MCF 10A (cell line): ENCODE measurements around the gene MAPRE2. TPM values are rescaled to one million over a fixed set of nuclear protein-coding genes. Genes with fewer than 3 reads are reported as not detected.
A peak's percentile ranks its signal among the peaks of the same experiment; 100 is the strongest.

Source experiments
- BruUV-seq: library from RNA; stranded (reverse); fragments of 400-500 nt; replicated peaks from 2 replicates; lab custom pipeline; 2021; lab: Mats Ljungman, UMichigan
- CTCF ChIA-PET: fragments of 300-600 bp; sonication (Branson Sonifier 250); formaldehyde crosslinking; extraction: SDS; loops from one replicate; lab custom pipeline; 2021; ENCODE audit warnings: antibody characterized with exemption, inconsistent platforms; lab: Yijun Ruan, JAX
- POLR2A ChIA-PET: fragments of 300-600, 350-650 bp; sonication (Branson Sonifier 250); formaldehyde crosslinking; extraction: SDS; loops from one replicate; lab custom pipeline; 2020; ENCODE audit warnings: antibody characterized with exemption, inconsistent platforms; lab: Yijun Ruan, JAX
- DNase-seq: peaks from one replicate; pipeline ENCODE4 v3.0.0-alpha.2; 2018; ENCODE audit not compliant: unreplicated experiment
- H3K27ac Mint-ChIP-seq: one replicate; pipeline ENCODE4 v1.8.0; 2022; ENCODE audit warnings: mild to moderate bottlenecking, low read depth, mixed read lengths; ENCODE audit not compliant: unreplicated experiment
- H3K27me3 Mint-ChIP-seq: one replicate; pipeline ENCODE4 v1.8.0; 2022; ENCODE audit warnings: mixed read lengths; ENCODE audit not compliant: insufficient read depth, unreplicated experiment
- H3K36me3 Mint-ChIP-seq: one replicate; pipeline ENCODE4 v1.8.0; 2022; ENCODE audit warnings: mild to moderate bottlenecking, moderate library complexity, mixed read lengths; ENCODE audit not compliant: insufficient read depth, unreplicated experiment
- H3K4me1 Mint-ChIP-seq: one replicate; pipeline ENCODE4 v1.8.0; 2022; ENCODE audit warnings: mixed read lengths; ENCODE audit not compliant: insufficient read depth, unreplicated experiment
- H3K4me3 Mint-ChIP-seq: one replicate; pipeline ENCODE4 v1.8.0; 2022; ENCODE audit warnings: mild to moderate bottlenecking, moderate library complexity, mixed read lengths; ENCODE audit not compliant: unreplicated experiment
- H3K9me3 Mint-ChIP-seq: one replicate; pipeline ENCODE4 v1.8.0; 2022; ENCODE audit warnings: mixed read lengths; ENCODE audit not compliant: unreplicated experiment
- CTCF ChIP-seq: fragments of 200-600 bp; IDR thresholded peaks from one replicate; pipeline ENCODE4 v1.8.0; 2022; ENCODE audit warnings: antibody characterized with exemption, mild to moderate bottlenecking; ENCODE audit not compliant: unreplicated experiment
- intact Hi-C: fragments of 100-400 bp; cut with micrococcal nuclease; formaldehyde crosslinking; loops from 2 replicates; pipeline ENCODE4 v1.14.1; 2022
- total RNA-seq: library from RNA; stranded (reverse); gene quantifications from 2 replicates; pipeline ENCODE4 v1.2.3, GENCODE V29; 2022

MAPRE2 gene
- total RNA-seq, 1 experiment from 2014 or later = 7.7 TPM

- no peak for DNase-seq
- ChIA-PET CTCF (interaction anchor here (0.7 to 1.4 kb wide), 3 partner anchors 9 to 25 kb away, joined by 3 to 6 read pairs (median 3); no protein-coding TSS in a partner anchor), POLR2A (no interaction called here)
- Mint-ChIP-seq H3K27me3 (no peaks in the 10 kb centered on the region), H3K9me3 (no peaks in the 10 kb centered on the region), H3K4me1 (no peaks in the 10 kb centered on the region), H3K4me3 (no peak overlapping the region), H3K27ac (no peak overlapping the region), H3K36me3 (peaks cover 7% of the 10 kb centered on the region)
- no peak for TF ChIP-seq CTCF
- BruUV-seq = no TSS peak
- intact Hi-C loops = loop anchor here (10.0 kb wide), 1 partner anchor 64 kb away; no protein-coding TSS in a partner anchor
Measured at GRCh38 chr18:35118641-35119040, 77.4 kb downstream of the MAPRE2 start.

- intact Hi-C loops = no loop called here
- Mint-ChIP-seq H3K4me3 (no peak overlapping the region), H3K36me3 (peaks cover 7% of the 10 kb centered on the region), H3K4me1 (no peaks in the 10 kb centered on the region), H3K27me3 (no peaks in the 10 kb centered on the region), H3K9me3 (no peaks in the 10 kb centered on the region), H3K27ac (no peak overlapping the region)
- no peak for DNase-seq
- TF ChIP-seq CTCF = no peak
- ChIA-PET CTCF (interaction anchor here (0.6 to 1.6 kb wide), 4 partner anchors 20 to 582 kb away, joined by 3 to 9 read pairs (median 4); no protein-coding TSS in a partner anchor), POLR2A (no interaction called here)
- BruUV-seq = no TSS peak
Measured at GRCh38 chr18:35121038-35121437, 79.8 kb downstream of the MAPRE2 start.

GRCh38 chr18:35121531-35121930, 80.3 kb downstream of the MAPRE2 start:
- ChIA-PET POLR2A (no interaction called here), CTCF (interaction anchor here (1.0 to 1.6 kb wide), 3 partner anchors 17 to 115 kb away, joined by 3 to 9 read pairs (median 3); no protein-coding TSS in a partner anchor)
- intact Hi-C loops = no loop called here
- Mint-ChIP-seq H3K27ac (no peak overlapping the region), H3K4me1 (no peaks in the 10 kb centered on the region), H3K4me3 (no peak overlapping the region), H3K27me3 (no peaks in the 10 kb centered on the region), H3K9me3 (no peaks in the 10 kb centered on the region), H3K36me3 (peaks cover 7% of the 10 kb centered on the region)
- DNase-seq = no peak
- TF ChIP-seq CTCF = no peak
- no TSS peak for BruUV-seq

GRCh38 chr18:35122586-35123224, 81.5 kb downstream of the MAPRE2 start:
- ChIA-PET POLR2A (no interaction called here), CTCF (interaction anchor here (0.6 to 1.6 kb wide), 6 partner anchors 15 to 985 kb away, joined by 3 to 9 read pairs (median 3); no protein-coding TSS in a partner anchor)
- Mint-ChIP-seq H3K27me3 (no peaks in the 10 kb centered on the region), H3K4me1 (no peaks in the 10 kb centered on the region), H3K4me3 (no peak overlapping the region), H3K36me3 (peaks cover 7% of the 10 kb centered on the region), H3K9me3 (no peaks in the 10 kb centered on the region), H3K27ac (no peak overlapping the region)
- intact Hi-C loops = no loop called here
- TF ChIP-seq CTCF = no peak
- no TSS peak for BruUV-seq
- peak; percentile 7 for DNase-seq
